ACHN (cell line): ENCODE results near the gene HSD3B2.

Source experiments
- DNase-seq: peaks from one replicate; pipeline ENCODE4 v3.0.0-alpha.2; 2015
- in situ Hi-C: cut with HindIII; loops from 2 replicates; pipeline ENCODE4 v1.10.0; 2017; ENCODE audit warnings: low sequenced_read_pairs, low pct_ligation_motif_present, low pct_unique_long_range_greater_than_20kb

The HSD3B2 gene

DNA sequence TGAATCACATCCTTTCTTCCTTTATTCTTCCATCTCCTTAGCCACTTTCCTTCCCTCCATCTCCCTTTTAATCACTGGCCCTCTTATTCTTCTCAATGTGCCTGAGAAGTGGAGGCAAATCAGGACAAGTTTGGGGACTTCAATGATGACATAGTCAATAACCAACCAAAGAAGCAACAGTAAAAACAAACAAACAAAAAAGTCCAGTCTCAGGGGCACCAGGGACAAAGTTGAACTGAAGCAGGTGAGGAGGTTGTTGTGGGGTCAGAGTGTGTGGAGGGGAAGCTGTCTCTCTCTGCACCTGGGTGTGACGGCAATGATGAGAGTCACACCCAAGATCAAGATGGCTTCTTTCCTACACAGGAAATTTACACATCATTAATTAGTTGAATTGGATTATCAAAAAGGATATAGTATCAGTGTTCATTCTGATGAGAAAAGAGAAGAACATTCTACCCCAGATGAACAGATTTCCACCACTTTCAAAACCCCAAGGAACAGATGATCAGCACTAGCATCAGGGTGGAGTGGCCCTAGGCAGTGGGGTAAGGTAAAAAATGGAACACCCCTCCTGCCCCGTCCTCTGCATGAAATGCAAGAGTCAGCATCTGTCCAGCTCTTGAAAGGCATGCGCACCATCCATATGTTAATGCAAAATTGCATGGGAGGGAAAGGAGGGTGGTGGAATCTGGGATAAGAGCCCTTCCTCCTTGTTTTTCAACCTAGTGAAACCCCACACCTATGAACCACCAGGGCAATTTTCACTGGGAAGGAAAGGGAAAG, 32.6 kb downstream of the HSD3B2 start:
- DNase-seq = no peak
- in situ Hi-C loops = no loop called here

GRCh38 chr1:119448127-119448511, 33.2 kb downstream of the HSD3B2 start:
- DNase-seq = no peak
- in situ Hi-C loops = no loop called here

- in situ Hi-C loops = no loop called here
- DNase-seq = no peak
These were observed 35.0 kb downstream of the HSD3B2 start for GRCh38 chr1:119449971-119450370.

- in situ Hi-C loops = no loop called here
- DNase-seq = no peak
These were observed 36.2 kb downstream of the HSD3B2 start for GRCh38 chr1:119451158-119451557.

DNA sequence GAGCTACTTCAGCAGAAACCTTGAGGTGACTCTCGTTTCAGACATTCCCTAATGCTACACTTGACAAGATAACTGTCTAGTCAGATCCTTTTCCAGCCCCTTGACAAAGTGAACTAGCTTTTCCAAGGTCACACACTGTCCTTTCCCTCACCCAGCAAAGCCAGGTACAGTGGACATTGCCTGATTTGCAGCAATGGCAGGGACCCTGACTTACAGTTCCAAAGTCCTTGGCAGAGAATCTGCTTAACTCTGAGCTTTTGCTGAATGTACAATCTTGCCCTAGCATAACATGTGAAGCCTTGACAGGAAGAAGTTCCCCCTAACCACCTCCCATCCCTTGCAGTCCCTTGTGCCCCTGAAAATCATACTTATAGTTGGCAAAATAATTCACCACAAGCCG, 37.1 kb downstream of the HSD3B2 start:
- no peak for DNase-seq
- in situ Hi-C loops = no loop called here

- in situ Hi-C loops = no loop called here
- no peak for DNase-seq
These were observed 38.1 kb downstream of the HSD3B2 start for GRCh38 chr1:119453021-119453420.

GRCh38 chr1:119462964-119463363, 48.0 kb downstream of the HSD3B2 start:
- in situ Hi-C loops = no loop called here
- DNase-seq = no peak

DNA sequence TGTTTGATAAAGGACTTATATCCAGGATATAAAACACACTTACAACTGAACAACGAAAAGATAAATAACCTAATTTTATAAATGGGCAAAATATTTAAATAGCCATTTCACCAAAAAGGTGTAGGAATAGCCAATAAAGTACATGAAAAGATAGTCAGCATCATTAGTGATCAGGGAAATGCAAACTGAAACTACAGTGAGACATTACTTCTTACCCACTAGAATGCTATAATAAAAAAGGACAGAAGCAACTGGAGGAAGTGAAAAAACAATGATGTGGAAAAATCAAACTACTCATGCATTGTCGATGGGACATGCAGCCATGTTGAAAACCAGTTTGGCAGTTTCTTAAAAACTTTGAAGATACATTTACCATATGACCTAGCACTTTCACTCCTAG, 48.6 kb downstream of the HSD3B2 start:
- in situ Hi-C loops = no loop called here
- no peak for DNase-seq

- in situ Hi-C loops = no loop called here
- no peak for DNase-seq
These were observed 51.5 kb downstream of the HSD3B2 start for GRCh38 chr1:119466445-119466844.

DNA sequence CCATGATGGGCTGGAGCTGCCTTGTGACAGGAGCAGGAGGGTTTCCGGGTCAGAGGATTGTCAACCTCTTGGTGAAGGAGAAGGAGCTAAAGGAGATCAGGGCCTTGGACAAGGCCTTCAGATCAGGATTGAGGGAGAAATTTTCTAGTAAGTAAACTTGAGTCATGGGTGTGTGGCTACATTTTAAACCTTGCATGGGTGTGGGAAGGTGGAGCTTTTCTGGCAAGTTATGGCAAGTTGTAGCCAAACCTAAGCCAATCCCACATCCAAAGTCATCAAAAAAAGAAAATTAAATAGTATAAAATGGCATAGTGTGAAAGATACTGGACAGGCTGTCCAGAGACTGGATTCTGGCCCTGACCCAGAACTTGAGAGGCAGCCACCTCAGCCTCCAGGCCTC, 52.3 kb downstream of the HSD3B2 start:
- in situ Hi-C loops = no loop called here
- DNase-seq = no peak

- no peak for DNase-seq
- in situ Hi-C loops = no loop called here
These were observed 53.1 kb downstream of the HSD3B2 start for GRCh38 chr1:119467857-119468668.

- in situ Hi-C loops = no loop called here
- DNase-seq = no peak
These were observed 54.8 kb downstream of the HSD3B2 start for GRCh38 chr1:119469741-119470140.

GRCh38 chr1:119470377-119470776, 55.4 kb downstream of the HSD3B2 start:
- no peak for DNase-seq
- in situ Hi-C loops = no loop called here

DNA sequence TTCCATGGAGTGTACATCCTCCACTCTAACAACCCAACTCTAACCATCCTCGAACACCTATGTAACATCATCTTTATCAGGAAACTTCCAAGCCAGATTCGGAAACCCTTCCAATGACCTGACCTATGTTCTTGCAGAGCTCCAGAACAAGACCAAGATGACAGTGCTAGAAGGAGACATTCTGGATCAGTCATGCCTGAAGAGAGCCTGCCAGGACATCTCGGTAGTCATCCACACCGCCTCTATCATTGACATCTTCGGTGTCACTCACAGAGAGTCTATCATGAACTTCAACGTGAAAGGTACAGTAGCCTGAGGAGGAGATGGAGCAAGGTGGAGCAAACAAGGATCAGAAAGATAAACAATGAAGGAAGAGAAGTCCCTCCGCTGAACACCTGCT, 56.0 kb downstream of the HSD3B2 start:
- in situ Hi-C loops = no loop called here
- DNase-seq = no peak

DNA sequence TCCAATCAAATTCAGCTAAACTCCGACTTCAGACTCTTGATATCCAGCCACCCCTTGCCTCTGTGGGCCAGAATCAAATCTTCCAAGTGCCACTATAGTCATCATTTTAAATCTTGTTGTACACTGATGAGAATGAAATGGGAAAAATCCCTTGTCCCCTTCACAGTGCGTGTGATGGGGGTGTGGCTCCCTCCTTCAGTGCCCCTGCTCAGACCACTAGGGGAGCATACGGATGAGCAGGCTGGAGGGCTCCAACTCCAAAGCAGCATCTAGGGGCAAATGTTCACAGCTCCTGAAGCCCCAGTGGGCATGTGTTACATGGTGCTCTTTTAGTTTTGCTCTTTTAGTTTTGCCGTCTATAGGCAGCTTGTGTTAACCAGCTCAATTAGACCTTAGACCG, 56.6 kb downstream of the HSD3B2 start:
- in situ Hi-C loops = no loop called here
- no peak for DNase-seq

DNA sequence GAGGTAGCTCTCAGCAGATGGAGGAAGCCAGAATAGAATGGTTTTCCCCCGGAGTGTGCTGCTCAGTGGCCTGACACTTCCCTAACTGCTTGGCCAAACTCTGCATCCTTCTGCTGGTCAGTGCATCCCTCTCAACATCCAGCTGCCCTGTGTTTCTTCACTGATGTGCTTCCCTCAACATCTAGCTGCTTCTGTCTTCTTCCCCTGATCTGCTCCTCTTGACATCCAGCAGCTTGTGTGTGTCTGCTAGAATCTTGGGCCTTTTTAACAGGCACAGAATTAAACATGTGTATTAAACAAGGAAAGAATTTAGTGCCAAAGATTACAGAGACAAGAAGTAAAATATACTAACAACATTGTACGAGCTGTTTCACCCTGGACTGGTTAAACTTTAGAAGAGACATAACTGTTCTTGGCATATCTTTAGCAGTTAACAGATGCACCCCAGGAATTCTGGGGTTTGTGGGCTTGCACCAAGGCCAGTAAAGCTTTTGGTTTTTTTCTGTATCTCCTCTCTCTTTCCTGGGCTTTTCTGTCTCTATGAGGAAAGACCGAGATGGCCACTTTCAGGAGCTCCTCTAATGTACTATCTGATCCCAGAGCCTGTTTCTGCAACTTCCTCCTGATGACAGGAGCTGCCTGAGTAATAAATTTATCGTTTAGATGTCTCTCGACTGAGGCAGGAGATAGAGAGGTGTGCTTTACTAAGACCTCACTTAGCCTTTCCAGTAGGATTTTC, 57.3 kb downstream of the HSD3B2 start:
- no peak for DNase-seq
- in situ Hi-C loops = no loop called here
